Heart left ventricle (tissue), 13 donors: ENCODE measurements around the gene YPEL2.

Source experiments
- CTCF ChIP-seq, 12 donors: fragments of 200-600 bp; sonication (generic) in 4 of 12; IDR thresholded peaks; one replicate each; pipeline versions ENCODE4 v1.5.0 to v1.8.0; 2018 to 2022; ENCODE audit warnings: antibody characterized with exemption in 12 of 12, mild to moderate bottlenecking in 5 of 12
- POLR2A ChIP-seq, 2 donors: fragments of 450-650 bp; IDR thresholded peaks; one replicate each; pipeline ENCODE4 v1.6.1; 2017; ENCODE audit warnings: antibody characterized with exemption in 2 of 2, mild to moderate bottlenecking in 2 of 2, moderate library complexity in 2 of 2
- donor health status: ischemic (EF 13 %, LVEDD 7.1; RV severe dilation, severe dysfunction).
- donor health status: DM: no; HTN: yes; CAD: no.
- donor health status: DM: no; HTN: no; CAD: no.
- donor health status: ischemic (EF 25% LVEDD 6.9; RV normal size, moderate dysfunction).
- donor health status: ischemic (EF 25% LVEDD 5.7; RV mildly dilated, moderate dysfunction).
- donor health status: ischemic (EF 35%, LVEDD 5.7; RV mildly dilated, moderate dysfunction).
- donor health status: nonischemic (EF 11% LVEDD 7.7; RV severe dilation, severe dysfunction).
- donor health status: DM: yes; HTN: yes; CAD: no.
- donor health status: PGD.
- donor health status: ischemic (EF 29% LVEDD 5.4; RV normal size, mild dysfunction).
- donor health status: nonischemic (EF 23%, LVEDD 6.1; RV moderate dilation, normal function).

- TF ChIP-seq CTCF (IDR thresholded peaks at IDR 0.05) (no peak), POLR2A (IDR thresholded peaks at IDR 0.05) (no peak)
Measured at GRCh38 chr17:59383893-59384292, 52.4 kb downstream of the YPEL2 start.
